HG02840 (cell line): ENCODE data around the gene C16orf78.

Experiments
- ATAC-seq: cut with Tn5 transposase; IDR thresholded peaks from one replicate; pipeline ENCODE4 v1.9.1; 2021; ENCODE audit warnings: mild to moderate bottlenecking, moderate library complexity, moderate number of reproducible peaks; ENCODE audit not compliant: unreplicated experiment, low FRiP score

The C16orf78 gene, protein sequence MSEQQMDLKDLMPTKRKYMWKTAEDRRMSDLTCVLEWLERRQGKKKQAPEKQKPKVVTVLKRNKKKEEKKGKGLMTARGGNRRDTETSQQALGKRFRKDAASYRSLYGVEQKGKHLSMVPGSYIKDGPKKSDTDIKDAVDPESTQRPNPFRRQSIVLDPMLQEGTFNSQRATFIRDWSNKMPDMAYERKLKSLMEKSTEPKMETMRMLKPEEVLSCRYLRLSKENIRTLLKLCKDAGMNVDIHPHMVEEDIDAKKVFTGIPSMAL

DNA sequence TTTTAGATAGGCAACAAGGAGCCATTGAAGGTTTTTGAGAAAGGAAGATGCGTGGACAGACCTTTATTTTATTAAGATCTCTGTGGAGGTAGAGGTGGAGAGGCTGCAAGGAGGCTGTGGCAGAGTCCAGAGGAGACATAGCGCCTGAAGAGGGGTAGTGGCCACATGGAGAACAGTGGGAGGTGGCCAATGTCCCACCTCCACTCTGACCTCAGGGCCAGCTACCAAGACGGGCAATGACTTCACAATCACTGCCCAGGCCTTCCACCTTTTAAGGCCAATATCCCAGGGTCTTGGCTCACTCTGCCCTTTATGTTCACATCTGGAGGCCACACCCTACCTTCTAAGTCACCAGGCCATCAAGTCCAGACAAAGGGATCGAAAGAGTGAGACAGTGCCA is at the start of gene C16orf78:
TSS of gene C16orf78 (plus strand) at position 301 of the 400 bp plus-strand sequence. CDS start 136 bp downstream, outside the sequence.
- ATAC-seq = no peak

DNA sequence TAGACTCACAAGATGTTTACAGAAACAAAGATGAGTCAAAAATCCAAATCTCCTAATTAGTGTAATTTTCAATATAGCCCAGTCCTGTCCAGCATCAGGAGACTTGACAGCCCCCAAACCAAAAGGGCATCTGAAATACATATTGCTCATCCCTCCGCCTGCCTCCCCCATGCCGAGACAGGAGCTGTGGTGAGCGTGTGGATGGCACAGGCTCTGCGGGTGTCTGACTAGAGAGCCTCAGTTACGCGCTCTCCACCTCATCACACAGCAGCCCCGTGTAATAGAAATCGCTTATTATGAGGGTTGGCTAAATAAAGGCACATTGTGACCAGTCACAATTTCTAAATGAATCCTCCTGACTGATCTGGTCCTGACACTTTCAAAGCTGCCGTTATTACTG is 48.9 kb upstream of the C16orf78 start:
- no peak for ATAC-seq

DNA sequence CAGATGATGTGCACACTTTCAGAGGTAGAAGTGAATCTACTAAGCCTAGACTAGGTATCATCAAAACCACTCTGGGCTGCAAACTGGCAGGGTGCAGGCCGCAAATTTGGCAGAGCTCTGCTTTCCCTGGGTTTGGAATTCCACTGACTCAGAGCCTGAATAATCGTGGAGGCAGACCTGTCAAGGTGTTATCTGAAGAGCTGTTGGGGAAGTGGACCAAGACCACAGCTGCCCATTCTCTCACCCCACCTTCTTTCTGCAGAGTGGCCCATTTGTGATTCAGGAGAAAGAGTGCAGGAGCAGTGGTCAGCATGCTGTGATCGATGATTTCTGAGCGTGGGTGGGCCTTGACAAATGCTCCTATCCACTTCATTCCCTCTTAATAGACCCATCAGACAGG is 46.1 kb upstream of the C16orf78 start:
- no peak for ATAC-seq

DNA sequence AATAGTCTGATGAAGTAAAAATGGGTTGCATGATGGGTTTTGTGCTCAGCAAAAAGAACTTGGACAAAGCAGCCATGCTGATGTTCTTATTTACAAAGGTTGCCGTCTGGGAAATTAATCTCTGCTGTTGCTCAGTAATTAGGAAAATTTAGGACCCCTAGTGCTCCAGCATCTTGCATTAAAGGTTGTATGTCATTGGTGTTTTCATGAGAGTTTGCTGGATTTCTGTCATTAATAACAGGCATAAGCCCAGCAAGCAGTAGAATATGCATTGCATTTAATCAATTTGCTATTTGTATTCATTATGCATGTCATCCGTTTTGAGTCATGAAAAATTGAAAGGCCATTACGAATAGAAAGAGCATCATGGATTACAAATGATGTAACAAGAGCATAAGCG is 45.3 kb upstream of the C16orf78 start:
- ATAC-seq = no peak

DNA sequence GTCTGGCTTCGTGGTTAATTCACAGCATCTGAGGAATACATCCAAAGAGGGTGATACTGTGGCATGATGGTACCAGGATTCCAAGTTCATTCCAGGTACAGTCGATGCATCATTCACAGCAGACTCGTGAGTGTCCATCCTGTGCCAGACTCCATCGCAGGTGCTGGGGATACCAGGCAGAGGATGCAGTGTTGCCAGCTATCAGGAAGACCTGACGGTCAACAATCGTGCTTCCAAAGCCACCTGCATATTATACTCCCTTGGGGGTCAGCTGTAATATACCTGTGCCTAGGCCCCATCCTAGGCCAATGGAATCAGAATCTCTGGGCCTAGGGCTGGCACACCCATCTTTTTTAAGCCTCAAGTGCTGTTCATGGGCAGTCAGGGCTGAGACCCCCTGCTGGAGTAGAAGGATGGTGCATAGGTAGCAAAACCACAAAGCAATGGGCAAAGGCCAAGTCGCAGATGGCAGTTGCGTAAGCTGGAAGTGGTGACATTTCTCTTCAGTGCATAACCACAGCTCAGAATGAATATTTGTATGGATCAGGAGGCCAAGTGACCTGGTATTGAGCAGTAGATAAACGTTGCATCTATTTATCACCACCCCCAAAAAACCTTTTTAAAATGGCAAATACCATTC is 42.9 kb upstream of the C16orf78 start:
- ATAC-seq = no peak

DNA sequence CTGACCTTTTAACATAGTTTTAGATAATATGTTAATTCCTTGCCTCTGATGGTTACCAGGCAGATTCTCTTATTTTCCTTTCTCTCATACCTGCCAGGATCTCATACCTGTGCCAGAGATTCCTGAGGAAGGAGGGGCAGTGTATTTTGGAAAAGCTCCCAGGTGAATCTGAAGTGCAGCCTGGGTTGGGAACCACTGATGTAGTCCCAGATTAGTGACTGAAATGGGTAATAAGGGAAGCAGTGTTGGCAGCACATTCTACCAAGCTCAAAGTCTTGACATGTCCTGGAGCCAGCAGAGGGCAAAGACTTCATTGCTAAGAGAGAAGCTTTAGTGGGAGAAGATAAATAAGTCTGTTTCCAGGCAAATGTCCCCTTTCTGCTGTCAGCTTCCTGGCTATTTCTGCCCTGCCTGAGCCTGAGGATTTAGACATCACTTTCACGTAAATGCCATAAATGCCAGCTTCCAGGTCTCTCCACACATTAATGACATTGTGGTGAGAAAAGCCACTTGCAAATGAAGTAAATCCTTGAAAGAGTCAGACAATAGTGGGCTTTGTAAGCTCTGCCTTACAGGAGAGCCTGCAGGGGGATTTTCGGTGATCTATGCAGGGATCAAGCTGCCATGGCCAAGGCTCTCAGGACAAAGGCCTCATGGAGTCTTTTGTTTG is 40.9 kb upstream of the C16orf78 start:
- no peak for ATAC-seq

DNA sequence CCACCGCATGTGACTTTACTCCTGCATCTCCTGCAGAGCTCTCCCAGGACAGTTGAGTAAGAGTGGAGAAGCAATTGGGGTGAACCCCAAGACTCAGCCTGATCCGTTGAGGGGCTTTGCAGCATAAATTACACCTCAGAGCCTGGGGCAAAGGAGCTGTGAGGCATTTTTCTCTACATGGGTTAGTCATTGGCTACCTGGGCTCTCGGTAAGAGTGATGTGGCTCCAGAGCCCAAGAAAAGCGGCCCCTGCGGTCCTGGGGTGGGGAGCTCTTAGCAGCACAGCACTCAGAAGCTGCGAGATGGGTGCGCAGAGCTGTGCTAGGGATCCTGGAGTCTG is 40.4 kb upstream of the C16orf78 start:
- no peak for ATAC-seq

DNA sequence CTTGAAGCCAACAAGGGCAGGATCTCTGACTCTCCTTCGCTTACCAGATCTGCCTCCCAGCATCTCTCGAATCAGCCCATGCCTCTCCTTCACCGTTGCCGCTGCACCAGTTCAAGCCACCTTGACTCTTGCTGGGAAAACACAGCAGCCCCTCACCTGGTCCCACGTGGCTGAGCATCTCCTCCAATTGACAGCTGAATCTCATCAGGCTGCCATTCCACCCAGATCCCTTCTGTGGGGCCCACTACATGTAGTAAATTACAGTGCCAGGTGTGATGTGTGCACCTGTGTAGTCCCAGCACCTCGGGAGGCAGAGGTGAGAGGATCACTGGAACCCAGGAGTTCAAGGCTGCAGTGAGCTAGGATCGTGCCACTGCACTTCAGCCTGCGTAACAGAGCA is 37.8 kb upstream of the C16orf78 start:
- ATAC-seq = no peak

DNA sequence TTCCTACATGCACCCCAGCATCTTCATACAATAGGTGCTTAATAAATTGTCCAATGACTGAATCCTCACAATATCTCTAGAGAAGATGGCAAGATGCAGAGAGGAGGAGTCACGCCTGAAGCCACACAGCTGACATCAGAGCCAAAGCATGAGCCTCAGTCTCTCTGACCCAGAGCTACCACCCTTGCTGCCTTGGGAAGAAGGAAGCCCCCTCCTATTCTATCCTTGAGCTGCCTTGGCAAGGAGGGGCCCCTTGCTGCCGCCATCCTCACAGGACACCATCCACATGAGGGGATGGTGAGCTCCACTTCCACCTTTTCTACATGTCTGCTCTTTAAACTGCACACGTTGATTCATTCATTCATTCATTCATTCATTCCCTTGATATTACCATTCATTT is 37.0 kb upstream of the C16orf78 start:
- ATAC-seq = no peak

DNA sequence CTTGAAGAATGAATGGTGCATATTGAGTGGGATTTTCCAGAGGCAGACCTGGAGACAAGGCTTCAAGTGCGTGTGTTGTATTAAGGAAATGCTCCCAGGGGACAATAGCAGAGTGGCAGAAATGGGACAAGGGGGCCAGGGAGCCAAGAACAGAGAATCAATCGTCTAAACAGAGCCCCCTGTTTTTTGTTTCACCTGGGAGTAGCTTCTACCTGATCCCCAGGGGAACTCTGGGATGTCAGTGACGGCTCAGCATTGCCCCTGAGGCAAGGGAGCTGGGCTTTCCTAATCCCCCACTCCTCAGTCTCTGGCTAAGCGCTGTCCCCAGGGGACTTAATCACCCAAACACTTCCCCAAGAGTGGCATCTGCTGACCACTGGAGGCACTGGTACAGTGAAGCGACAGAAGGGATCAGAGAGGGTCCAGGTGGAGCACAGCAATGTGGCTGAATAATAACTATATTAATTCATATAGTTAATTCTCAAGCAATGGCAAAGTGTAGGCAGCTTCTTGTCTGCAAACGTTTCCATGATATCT is 35.7 kb upstream of the C16orf78 start:
- no peak for ATAC-seq

DNA sequence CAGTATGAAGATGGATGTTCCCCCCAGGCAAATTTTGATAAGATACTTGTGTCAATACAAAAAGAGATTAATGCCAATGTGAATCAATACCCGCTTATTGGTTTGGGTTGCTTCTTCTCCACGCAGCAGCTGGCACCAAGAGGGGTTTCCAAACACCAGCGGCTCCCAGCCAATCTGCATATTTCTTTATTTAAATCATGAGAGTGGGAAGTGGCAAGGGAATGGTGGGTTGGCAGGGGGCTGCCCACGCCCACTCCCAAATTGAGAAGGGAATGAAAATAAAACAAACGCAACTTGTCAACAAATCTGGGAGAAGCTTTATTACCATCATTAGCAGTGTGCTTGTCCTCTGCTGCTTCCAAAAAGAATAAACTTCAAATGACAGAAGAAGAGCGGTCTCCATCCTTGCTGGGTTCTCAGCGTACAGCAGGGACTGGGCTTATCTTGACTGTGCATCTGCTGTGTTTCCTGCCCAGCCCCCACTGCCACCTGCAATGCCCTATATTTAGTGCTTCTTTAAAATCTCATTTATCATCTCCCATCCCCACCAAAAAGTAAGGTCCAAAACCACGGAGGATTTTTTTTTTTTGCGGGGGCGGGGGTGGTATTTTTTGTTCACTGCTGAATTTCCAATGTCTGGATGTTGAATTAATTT is 34.9 kb upstream of the C16orf78 start:
- ATAC-seq = no peak

DNA sequence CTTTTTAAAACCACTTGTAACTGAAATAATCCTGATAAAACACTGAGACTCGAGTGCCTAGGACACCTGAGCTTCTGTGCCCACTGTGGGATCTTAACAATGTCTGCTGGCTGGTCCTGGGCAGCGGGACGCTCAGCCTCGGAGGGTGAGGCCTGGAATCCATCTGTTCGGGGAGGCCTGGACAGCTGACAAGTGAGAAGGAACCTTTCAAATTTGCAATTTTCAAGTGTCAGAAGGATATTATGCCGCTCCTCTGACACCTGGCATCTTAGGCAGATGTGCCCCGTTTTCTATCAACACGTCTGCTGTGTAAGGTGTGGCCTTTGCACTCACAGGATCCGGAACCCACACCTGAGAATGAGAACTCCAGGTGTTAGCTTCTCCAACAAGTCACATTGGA is 33.1 kb upstream of the C16orf78 start:
- no peak for ATAC-seq

DNA sequence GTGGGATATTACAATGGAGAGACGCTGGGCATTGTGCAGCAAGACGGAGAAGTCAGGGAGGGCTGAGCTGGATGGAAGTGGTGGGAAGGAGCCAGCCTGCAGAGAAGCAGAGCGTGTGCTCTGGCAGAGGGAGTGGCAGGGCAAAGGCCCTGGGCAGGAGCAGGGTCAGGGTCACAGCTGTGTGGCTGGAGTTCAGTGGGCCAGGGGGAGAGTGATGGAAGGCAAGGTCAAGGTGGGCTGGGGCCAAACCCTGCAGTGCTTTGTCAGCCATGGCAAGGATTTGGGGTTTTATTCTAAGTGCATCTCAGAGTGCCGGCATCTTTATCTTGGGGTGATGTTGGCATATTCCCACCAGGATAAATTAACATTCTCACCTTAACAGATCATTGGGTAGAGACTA is 31.9 kb upstream of the C16orf78 start:
- ATAC-seq = no peak

DNA sequence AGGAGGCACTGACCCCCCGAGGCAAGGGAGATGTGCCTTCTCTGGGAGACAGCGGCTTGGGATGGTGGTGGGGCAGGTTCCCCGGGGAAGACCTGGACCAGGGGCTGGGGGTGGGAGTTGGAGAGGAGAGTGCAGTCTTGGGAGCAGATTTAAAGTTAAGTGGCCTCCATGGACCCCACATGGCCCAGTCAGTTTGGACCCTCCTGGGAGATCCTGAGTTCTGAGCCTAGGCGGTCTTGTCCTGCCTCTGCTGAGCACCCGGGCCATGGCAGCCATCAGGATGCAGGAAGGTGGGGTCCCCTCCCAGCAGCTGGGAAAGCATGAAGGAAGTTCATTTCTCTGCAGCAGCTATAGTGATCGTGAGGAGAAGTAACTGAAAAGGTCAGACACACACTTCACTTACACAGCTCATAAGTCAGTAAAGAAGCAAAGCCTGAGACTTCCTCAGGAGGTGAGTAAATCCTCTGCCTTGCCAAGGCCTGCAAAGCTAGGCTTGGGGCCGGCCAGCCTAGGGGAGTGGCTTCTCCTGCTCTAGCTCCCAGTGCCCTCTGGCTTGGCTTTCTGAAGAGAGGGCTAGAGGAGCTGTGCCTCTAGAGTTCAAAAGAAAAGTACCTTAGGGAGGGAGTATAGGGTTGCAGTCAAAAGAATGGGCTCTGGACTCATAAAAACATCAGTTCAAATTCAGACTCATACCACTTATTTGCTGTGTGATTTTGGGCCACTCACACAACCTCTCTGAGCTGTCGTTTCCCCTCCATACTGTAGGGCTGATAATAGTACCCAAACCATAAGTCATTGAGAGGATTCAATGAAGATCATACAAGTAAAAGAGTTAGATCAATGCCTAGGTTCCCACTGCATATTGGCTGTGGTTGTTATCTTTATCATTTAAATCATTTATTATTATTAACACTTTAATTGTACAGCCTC is 31.0 kb upstream of the C16orf78 start:
- ATAC-seq = no peak

DNA sequence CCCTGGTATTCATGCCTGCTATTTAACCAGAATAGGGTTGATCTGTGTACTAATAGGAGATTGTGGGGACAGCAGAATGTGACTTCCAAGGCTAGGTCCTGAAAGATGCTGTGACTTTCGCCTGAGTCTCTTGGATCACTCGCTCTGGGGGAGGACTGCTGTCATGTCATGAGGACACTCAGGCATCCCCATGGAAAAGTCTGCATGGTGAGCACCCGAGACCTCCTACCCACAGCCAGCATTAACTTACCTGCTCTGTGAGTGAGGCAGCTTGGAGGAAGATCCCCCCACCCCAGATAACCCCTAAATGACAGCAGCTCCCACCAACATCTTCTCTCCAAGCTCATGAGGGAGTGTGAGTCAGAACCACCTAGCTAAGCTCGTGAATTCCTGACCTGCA is 30.3 kb upstream of the C16orf78 start:
- no peak for ATAC-seq

DNA sequence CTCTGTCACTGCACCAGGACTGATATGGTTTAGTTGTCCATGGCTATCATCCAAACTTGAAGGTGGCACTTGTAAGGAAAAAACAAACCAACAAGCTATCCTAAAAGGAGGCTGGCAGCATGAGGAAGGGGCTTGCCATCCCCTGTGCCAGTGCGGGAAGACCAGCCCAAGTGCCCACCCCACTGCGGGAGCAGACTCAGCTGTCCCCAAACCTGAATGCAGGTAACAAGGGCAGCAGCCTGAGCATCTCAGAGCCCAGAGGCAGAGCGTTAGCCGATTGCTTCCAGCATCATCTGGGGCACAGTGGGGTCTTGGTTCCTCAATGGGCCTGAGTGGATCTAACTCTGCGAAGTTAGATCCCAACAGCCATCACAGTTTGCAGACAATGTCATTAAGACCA is 29.2 kb upstream of the C16orf78 start:
- no peak for ATAC-seq

DNA sequence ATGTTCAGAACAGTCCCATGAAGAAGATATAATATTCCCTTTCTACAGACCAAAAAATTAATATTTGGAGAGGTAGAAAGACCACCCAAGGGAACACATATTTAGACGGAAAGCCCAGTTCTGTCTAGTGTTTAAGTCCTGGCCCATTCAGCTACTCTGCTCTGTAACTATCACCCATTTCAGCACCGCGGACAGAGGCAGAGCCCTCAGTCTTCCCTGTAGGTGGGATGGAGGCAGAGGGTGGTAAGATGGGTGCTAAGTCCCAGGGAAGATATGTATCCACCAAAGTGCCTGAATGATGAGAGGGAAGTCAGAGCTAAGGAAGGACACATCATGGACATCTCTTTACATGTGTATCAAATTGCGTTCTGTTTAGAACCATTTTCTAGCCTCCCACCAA is 27.8 kb upstream of the C16orf78 start:
- ATAC-seq = no peak

DNA sequence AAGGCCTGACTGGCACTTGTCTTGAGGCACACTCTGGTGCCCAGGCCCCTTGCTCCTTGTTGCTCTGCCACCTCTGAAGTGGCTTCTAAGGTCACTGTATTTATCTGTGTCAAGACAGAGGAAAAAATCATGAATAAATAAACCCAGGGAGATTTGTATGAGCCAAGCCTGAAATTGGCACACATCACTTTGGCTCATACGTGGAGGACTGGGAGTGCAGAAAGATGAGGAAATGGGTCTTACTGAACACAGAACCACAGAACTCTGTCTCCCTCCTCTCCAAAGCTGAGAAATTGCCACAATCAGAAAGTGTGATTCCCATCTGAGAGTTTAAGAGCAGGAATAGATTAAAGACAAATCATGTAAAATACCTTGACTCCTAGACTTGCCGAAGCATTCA is 27.1 kb upstream of the C16orf78 start:
- no peak for ATAC-seq

DNA sequence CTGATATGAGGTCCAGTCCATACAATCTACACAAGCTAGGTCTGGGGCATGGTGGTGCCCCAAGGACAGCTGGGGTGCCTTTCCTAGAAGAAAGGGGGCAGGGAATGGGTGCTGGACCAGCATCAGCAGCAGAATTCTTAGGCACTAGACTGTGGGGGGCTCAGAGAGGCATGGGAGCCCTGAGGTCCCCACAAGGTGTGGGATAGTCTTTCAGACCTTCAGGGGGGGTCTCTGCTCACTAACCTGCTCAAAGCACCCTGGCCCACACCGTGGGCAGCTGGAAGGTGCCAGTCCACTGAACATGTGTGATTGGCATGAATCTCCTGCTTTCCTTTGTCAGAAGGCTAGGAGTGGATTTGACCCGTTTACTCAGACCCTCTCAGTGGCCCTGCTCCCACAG is 26.1 kb upstream of the C16orf78 start:
- no peak for ATAC-seq
